ENCODE data around the gene TYSND1.
A peak's percentile ranks its signal among the peaks of the same experiment; 100 is the strongest.
"Not testable (repeated sequence)": the region's sequence is repeated elsewhere in the genome, so short reads cannot be mapped to it uniquely, and the experiment has no call there.

TYSND1 gene

DNA sequence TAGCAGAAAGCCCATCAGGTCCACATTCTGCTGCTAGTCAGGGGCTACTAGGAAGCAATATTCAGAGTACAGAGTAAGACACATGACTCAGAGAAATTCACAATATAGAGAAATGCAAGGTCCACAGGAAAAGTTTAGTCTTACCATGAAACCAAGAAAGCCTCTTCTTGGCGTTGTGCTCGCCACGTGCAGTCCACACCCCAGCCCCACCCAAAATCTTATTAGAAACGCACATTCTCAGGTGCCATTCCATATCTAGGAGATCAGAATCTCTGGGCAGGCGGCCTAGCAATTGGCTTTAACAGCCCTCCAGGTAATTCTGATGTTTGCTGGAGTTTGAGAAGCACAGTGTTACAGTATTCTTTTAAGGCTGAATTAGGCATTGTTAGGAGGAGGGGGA lies 39.6 kb upstream of the TYSND1 start:
- WGBS, 2 experiments, result 89 to 93% methylated on average over 5 of the region's 5 CpGs
- Histone ChIP-seq H3K4me3 (ENCODE audit: insufficient read depth, low read depth, low read length) (no peak overlapping the region), H3K4me1 (ENCODE audit: control insufficient read depth, insufficient read depth, low read length) (no peaks in the 10 kb centered on the region), H3K36me3 (ENCODE audit: control insufficient read depth, insufficient read depth, low read length) (no peaks in the 10 kb centered on the region), H3K27ac (ENCODE audit: insufficient read depth, low read depth, low read length, poor library complexity, severe bottlenecking) (no peak overlapping the region), H3K9me3 (ENCODE audit: control insufficient read depth, low read length) (no peaks in the 10 kb centered on the region), H3K27me3 (ENCODE audit: control insufficient read depth, insufficient read depth, low read length, poor library complexity, severe bottlenecking) (peaks cover 5% of the 10 kb centered on the region)

- H3K27me3 ChIP-seq (ENCODE audit: control insufficient read depth, insufficient read depth, low read length, poor library complexity, severe bottlenecking), result peaks cover 5% of the 10 kb centered on the region
- no peak overlapping the region for H3K4me3 ChIP-seq (ENCODE audit: insufficient read depth, low read depth, low read length)
- H3K9me3 ChIP-seq (ENCODE audit: control insufficient read depth, low read length), result no peaks in the 10 kb centered on the region
- H3K36me3 ChIP-seq (ENCODE audit: control insufficient read depth, insufficient read depth, low read length), result no peaks in the 10 kb centered on the region
- 63 to 68% methylated on average over 2 of the region's 2 CpGs for WGBS, 2 experiments
- H3K4me1 ChIP-seq (ENCODE audit: control insufficient read depth, insufficient read depth, low read length), result no peaks in the 10 kb centered on the region
- H3K27ac ChIP-seq (ENCODE audit: insufficient read depth, low read depth, low read length, poor library complexity, severe bottlenecking), result no peak overlapping the region
These were observed 36.8 kb upstream of the TYSND1 start for GRCh38 chr10:70183304-70183703.

DNA sequence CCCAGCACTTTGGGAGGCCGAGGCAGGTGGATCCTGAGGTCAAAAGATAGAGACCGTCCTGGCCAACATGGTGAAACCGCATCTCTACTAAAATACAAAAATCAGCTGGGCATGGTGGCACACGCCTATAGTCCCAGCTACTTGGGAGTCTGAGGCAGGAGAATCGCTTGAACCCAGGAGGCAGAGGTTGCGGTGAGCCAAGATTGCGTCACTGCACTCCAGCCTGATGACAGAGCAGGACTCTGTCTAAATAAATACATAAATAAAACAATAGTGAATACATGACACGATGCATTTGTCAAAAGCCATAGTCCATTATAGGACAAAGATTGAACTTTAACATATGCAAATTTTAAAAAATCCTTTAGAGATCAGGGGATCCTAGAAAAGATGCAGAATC lies 32.7 kb upstream of the TYSND1 start:
- not testable (repeated sequence) for H3K27me3 ChIP-seq (ENCODE audit: control insufficient read depth, insufficient read depth, low read length, poor library complexity, severe bottlenecking); H3K4me3 ChIP-seq (ENCODE audit: insufficient read depth, low read depth, low read length)
- WGBS, 2 experiments, result 89 to 93% methylated on average over 7 to 8 of the region's 8 CpGs

DNA sequence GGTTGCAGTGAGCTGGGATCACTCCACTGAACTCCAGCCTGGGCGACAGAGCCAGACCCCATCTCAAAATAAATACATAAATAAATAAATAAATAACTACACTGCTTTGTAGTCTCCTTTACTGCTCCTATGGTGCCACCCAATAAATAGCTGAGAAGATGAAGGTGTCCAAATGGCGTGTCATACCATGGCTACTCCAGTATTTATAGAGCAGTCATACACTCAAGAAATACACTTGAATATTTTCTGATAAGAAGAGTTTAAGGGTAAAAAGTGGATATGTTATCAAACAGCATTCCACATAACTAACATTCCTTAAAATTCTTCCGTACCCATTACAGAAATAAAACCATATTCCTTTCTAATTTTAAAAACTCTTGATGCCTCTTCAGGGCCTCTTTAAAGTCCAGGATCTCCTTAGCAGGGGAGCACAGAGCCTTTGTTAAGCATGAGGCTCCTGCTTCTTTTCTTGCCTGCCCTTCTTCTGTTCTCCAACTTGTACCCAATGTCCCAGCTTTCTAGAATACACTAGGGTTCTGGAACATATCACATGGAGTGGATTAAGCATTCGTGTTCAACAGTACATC lies 31.7 kb upstream of the TYSND1 start:
- Histone ChIP-seq H3K4me1 (ENCODE audit: control insufficient read depth, insufficient read depth, low read length) (no peaks in the 10 kb centered on the region), H3K27me3 (ENCODE audit: control insufficient read depth, insufficient read depth, low read length, poor library complexity, severe bottlenecking) (peaks cover 3% of the 10 kb centered on the region), H3K36me3 (ENCODE audit: control insufficient read depth, insufficient read depth, low read length) (no peaks in the 10 kb centered on the region), H3K27ac (ENCODE audit: insufficient read depth, low read depth, low read length, poor library complexity, severe bottlenecking) (no peak overlapping the region), H3K4me3 (ENCODE audit: insufficient read depth, low read depth, low read length) (no peak overlapping the region), H3K9me3 (ENCODE audit: control insufficient read depth, low read length) (no peaks in the 10 kb centered on the region)
- WGBS, 2 experiments, result 75 to 84% methylated on average over 2 to 3 of the region's 4 CpGs

More for the DNA sequence above, 32.7 kb upstream of the TYSND1 start:
- not testable (repeated sequence) for H3K4me1 ChIP-seq (ENCODE audit: control insufficient read depth, insufficient read depth, low read length); H3K27ac ChIP-seq (ENCODE audit: insufficient read depth, low read depth, low read length, poor library complexity, severe bottlenecking); H3K36me3 ChIP-seq (ENCODE audit: control insufficient read depth, insufficient read depth, low read length); H3K9me3 ChIP-seq (ENCODE audit: control insufficient read depth, low read length)

DNA sequence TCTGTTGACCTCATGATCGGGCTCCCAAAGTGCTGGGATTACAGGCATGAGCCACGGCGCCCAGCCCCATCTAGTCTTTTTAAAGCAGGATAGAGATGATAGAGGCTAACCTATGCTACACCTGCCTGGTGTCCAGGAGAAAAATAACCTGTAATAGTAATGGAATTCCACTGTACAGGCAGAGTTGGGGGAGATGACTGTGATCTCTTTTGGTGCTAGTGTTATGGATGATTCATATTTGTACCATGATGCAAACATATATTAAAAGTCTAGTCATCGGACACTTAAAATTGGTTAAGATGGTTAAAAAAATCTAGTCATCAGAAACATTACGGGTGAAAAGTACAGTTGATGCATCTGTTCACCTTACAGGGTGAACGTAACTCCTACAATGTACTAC lies 29.9 kb upstream of the TYSND1 start:
- Histone ChIP-seq H3K9me3 (ENCODE audit: control insufficient read depth, low read length) (no peaks in the 10 kb centered on the region), H3K27me3 (ENCODE audit: control insufficient read depth, insufficient read depth, low read length, poor library complexity, severe bottlenecking) (no peaks in the 10 kb centered on the region), H3K4me1 (ENCODE audit: control insufficient read depth, insufficient read depth, low read length) (no peaks in the 10 kb centered on the region), H3K27ac (ENCODE audit: insufficient read depth, low read depth, low read length, poor library complexity, severe bottlenecking) (no peak overlapping the region), H3K4me3 (ENCODE audit: insufficient read depth, low read depth, low read length) (no peak overlapping the region), H3K36me3 (ENCODE audit: control insufficient read depth, insufficient read depth, low read length) (no peaks in the 10 kb centered on the region)
- WGBS, 2 experiments, result 73 to 82% methylated on average over 4 to 6 of the region's 6 CpGs

GRCh38 chr10:70175516-70175915 lies 29.0 kb upstream of the TYSND1 start:
- no peaks in the 10 kb centered on the region for H3K27me3 ChIP-seq (ENCODE audit: control insufficient read depth, insufficient read depth, low read length, poor library complexity, severe bottlenecking)
- H3K4me1 ChIP-seq (ENCODE audit: control insufficient read depth, insufficient read depth, low read length), result no peaks in the 10 kb centered on the region
- no peaks in the 10 kb centered on the region for H3K9me3 ChIP-seq (ENCODE audit: control insufficient read depth, low read length)
- no peaks in the 10 kb centered on the region for H3K36me3 ChIP-seq (ENCODE audit: control insufficient read depth, insufficient read depth, low read length)
- 89 to 97% methylated on average over 3 of the region's 3 CpGs for WGBS, 2 experiments
- H3K4me3 ChIP-seq (ENCODE audit: insufficient read depth, low read depth, low read length), result no peak overlapping the region
- H3K27ac ChIP-seq (ENCODE audit: insufficient read depth, low read depth, low read length, poor library complexity, severe bottlenecking), result no peak overlapping the region

- H3K9me3 ChIP-seq (ENCODE audit: control insufficient read depth, low read length), result no peaks in the 10 kb centered on the region
- WGBS, 2 experiments, result 92 to 93% methylated on average over 4 of the region's 4 CpGs
- H3K27ac ChIP-seq (ENCODE audit: insufficient read depth, low read depth, low read length, poor library complexity, severe bottlenecking), result no peak overlapping the region
- no peaks in the 10 kb centered on the region for H3K36me3 ChIP-seq (ENCODE audit: control insufficient read depth, insufficient read depth, low read length)
- H3K27me3 ChIP-seq (ENCODE audit: control insufficient read depth, insufficient read depth, low read length, poor library complexity, severe bottlenecking), result no peaks in the 10 kb centered on the region
- H3K4me3 ChIP-seq (ENCODE audit: insufficient read depth, low read depth, low read length), result no peak overlapping the region
- H3K4me1 ChIP-seq (ENCODE audit: control insufficient read depth, insufficient read depth, low read length), result no peaks in the 10 kb centered on the region
These were observed 27.7 kb upstream of the TYSND1 start for GRCh38 chr10:70174058-70174741.

GRCh38 chr10:70169649-70170364 lies 23.3 kb upstream of the TYSND1 start:
- H3K9me3 ChIP-seq (ENCODE audit: control insufficient read depth, low read length), result no peaks in the 10 kb centered on the region
- peak overlapping the region; percentile 93 for H3K27ac ChIP-seq (ENCODE audit: insufficient read depth, low read depth, low read length, poor library complexity, severe bottlenecking)
- WGBS, 2 experiments, result 0 to 1% methylated on average over 39 of the region's 40 CpGs
- H3K4me3 ChIP-seq (ENCODE audit: insufficient read depth, low read depth, low read length), result peak overlapping the region; percentile 99
- peaks cover 7% of the 10 kb centered on the region for H3K4me1 ChIP-seq (ENCODE audit: control insufficient read depth, insufficient read depth, low read length)
- no peaks in the 10 kb centered on the region for H3K27me3 ChIP-seq (ENCODE audit: control insufficient read depth, insufficient read depth, low read length, poor library complexity, severe bottlenecking)
- H3K36me3 ChIP-seq (ENCODE audit: control insufficient read depth, insufficient read depth, low read length), result peaks cover 5% of the 10 kb centered on the region

DNA sequence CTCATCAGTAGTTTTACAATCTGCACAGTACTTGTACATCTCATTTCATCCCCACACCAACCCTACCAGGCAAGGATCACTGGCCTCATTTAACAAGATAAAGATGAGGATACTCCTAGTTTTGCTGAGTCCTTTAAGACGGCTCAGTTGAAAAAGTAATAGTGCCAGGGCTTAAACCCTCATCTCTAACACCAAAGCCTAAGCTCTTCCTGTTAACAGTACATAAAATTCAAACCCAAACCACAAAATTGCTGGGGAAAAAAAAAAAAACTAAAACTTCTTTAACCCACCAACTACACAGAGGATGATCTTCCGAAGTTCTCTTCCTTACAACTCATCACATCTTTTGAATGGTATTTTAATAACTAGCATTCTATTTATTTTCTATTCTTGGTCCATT lies 22.5 kb upstream of the TYSND1 start:
- Histone ChIP-seq H3K27me3 (ENCODE audit: control insufficient read depth, insufficient read depth, low read length, poor library complexity, severe bottlenecking) (no peaks in the 10 kb centered on the region), H3K4me1 (ENCODE audit: control insufficient read depth, insufficient read depth, low read length) (peaks cover 7% of the 10 kb centered on the region), H3K36me3 (ENCODE audit: control insufficient read depth, insufficient read depth, low read length) (peaks cover 9% of the 10 kb centered on the region), H3K4me3 (ENCODE audit: insufficient read depth, low read depth, low read length) (peak overlapping the region; percentile 99), H3K9me3 (ENCODE audit: control insufficient read depth, low read length) (no peaks in the 10 kb centered on the region), H3K27ac (ENCODE audit: insufficient read depth, low read depth, low read length, poor library complexity, severe bottlenecking) (no peak overlapping the region)
- WGBS, 2 experiments, result 78 to 79% methylated on average over 2 of the region's 2 CpGs

- Histone ChIP-seq H3K9me3 (ENCODE audit: control insufficient read depth, low read length) (no peaks in the 10 kb centered on the region), H3K4me3 (ENCODE audit: insufficient read depth, low read depth, low read length) (no peak overlapping the region), H3K4me1 (ENCODE audit: control insufficient read depth, insufficient read depth, low read length) (peaks cover 14% of the 10 kb centered on the region), H3K36me3 (ENCODE audit: control insufficient read depth, insufficient read depth, low read length) (peaks cover 10% of the 10 kb centered on the region), H3K27ac (ENCODE audit: insufficient read depth, low read depth, low read length, poor library complexity, severe bottlenecking) (no peak overlapping the region), H3K27me3 (ENCODE audit: control insufficient read depth, insufficient read depth, low read length, poor library complexity, severe bottlenecking) (no peaks in the 10 kb centered on the region)
- WGBS, 2 experiments, result 95 to 97% methylated on average over 7 of the region's 7 CpGs
These were observed 20.7 kb upstream of the TYSND1 start for GRCh38 chr10:70167246-70167645.
